Non-pigmented ciliary epithelial cell (primary cell): ENCODE measurements around the gene CKAP5.
"Not testable (repeated sequence)": the region's sequence is repeated elsewhere in the genome, so short reads cannot be mapped to it uniquely, and the experiment has no call there.

ENCODE experiments used
- DNase-seq: peaks from one replicate; pipeline ENCODE4 v3.0.0-alpha.2; 2010; ENCODE audit warnings: low read depth

CKAP5 gene

DNA sequence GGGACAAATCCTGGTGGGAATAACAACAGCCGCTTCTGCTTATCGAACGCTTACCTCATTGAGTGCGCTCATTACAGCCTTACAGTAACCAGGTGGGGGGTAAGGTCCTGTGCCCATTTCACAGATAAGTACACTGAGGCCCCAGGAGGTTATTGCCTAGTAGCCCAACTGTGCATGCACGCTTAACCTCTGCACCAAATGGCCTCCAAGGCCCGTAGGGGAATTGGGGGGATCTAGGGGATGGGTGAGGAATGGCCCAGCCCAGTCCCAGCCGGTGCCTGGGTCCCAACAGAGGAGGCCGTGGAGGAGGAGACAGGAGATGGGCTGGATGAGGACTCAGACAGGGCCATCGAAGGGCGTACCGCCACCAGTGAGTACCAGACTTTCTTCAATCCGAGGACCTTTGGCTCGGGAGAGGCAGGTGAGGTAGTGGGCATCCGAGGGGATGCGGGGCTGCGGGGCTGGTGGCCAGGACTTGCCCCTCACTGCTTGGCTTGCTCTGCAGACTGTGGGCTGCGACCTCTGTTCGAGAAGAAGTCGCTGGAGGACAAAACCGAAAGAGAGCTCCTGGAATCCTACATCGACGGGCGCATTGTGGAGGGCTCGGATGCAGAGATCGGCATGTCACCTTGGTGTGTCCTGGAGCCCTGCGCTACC lies 119.7 kb downstream of the CKAP5 start:
- DNase-seq = no peak

DNA sequence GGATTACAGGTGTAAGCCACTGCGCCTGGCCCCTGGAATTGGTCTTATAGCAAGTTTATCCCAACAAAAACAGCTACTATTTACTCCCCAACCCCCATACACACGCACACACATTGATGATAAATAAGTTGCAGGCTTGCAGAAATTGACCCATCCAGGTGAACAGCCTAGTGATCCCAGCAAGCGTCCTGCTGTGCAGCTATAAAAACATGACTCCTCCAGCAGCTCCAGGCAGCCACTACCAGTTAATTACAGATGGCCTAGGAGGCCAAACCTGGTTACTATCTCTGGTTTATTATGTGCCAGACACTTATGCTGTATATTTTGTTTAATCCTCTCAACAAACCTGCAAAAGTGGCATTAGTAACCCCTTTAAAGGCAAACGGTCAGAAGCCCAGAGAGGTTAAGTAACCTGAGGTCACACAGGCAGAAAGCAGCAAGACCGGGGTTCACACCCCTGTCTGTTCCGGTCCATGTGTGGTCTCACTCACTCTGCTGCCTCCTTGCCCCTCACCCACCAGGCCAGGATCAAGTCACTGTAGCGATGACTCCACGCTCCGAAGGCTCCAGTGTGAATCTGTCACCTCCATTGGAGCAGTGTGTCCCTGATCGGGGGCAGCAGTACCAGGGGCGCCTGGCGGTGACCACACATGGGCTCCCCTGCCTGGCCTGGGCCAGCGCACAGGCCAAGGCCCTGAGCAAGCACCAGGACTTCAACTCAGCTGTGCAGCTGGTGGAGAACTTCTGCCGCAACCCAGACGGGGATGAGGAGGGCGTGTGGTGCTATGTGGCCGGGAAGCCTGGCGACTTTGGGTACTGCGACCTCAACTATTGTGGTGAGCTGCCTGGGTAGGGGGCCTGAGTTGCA lies 120.5 kb downstream of the CKAP5 start:
- DNase-seq = no peak

DNA sequence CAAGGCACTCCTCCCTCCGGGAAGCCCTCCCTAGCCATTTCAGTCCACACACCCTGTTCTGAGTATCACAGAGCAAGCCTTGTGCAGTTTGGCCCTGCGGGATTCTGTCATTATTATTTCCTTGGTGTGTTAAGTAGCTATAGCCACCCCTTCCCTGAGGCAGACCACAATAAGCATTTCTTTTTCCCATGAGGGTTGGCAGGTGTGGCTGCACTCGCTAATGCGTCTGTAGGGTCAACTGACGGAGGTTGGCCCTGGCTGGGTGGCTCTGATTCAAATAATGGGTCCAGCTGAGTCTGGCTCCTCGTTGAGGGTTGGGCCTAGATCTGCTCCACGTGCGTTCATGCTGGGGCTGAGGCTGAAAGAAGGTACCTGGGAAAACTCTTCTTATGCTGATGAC lies 122.0 kb downstream of the CKAP5 start:
- no peak for DNase-seq

DNA sequence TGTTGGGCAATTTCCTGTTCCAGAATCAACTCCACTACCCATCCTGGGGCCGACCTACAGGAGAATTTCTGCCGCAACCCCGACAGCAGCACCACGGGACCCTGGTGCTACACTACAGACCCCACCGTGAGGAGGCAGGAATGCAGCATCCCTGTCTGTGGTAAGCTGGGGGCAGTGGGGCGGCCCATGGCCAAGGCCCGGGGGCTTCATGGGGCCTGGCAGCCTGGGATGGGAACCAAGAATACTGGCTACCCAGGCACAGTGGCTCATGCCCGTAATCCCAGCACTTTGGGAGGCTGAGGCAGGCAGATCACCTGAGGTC lies 122.8 kb downstream of the CKAP5 start:
- no peak for DNase-seq

DNA sequence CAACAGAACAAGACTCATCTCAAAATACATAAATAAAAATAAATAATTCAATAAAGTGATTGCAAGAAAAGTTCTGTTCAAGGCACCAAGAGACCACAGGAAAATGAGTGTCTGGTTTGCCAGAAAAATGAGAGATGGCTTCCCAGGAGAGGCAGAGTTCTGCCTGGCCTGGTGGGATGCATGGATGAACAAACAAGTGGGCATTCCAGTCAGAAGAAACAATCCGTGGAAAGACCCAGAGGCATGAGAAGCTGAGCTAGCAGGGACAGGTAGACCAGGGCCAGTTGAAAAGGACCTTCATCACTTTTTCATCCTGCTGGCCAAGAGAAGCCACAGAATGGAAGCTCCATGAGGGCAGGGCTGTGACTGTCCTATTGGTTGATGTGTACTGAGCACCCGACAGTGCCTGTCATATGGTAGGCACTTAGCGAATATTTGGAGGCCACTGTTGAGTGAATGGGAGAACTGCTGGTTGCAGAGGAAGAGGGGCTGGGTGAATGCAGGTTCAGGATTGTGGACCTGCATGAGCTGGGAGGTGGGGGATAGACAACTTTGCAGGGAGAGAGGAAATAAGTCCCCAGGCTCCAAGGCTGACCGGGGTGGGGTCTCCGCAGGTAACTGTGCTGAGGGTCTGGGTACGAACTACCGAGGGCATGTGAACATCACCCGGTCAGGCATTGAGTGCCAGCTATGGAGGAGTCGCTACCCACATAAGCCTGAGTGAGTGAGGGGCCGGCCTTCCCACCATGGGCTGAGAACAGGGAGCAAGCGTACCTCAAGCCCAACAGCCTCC lies 123.3 kb downstream of the CKAP5 start:
- DNase-seq = no peak

DNA sequence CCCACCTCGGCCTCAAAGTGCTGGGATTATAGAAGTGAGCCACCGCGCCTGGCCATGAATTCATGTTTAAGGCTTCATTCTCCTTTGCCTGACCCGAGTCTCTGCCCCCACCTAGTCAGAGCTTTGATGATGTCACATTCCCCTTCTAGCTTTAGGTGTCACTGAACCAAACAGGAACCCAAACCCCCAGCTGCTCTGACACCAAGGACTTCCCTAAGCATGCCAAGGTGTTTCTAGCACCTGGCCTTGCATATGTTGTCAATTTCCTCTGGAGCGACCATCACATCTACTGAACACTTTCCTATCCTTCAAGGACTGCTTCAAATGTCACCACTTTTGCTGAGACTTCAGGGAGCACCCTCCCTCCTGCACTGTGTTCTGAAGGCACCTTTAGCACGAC lies 124.8 kb downstream of the CKAP5 start:
- DNase-seq = no peak

DNA sequence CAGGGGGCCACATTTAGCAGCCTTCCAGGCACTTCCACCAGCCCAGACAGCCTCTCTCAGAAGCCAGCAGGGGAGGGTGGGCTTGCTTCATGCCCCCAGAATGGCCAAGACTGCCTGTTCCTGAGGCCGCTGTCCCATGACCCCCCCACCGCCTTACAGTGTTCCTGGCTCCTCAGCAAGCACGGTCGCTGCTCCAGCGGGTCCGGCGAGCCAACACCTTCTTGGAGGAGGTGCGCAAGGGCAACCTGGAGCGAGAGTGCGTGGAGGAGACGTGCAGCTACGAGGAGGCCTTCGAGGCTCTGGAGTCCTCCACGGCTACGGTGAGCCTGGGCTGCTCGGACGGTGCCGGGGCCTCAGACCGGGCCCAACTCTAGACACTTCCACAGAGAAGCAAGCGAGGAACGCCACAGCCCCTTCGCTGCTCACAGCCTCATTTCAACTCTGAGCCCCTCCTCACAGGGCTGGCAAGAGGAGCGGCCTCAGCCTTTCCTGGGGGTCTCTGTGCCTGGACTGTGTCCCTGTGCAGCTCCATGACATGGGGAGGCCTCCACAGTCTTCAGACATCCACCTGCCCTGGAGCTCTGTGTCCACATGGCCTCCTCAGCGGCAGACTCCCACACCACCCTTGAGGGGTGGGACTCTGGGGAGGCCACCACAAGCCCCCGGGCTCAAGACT lies 126.4 kb downstream of the CKAP5 start:
- no peak for DNase-seq

DNA sequence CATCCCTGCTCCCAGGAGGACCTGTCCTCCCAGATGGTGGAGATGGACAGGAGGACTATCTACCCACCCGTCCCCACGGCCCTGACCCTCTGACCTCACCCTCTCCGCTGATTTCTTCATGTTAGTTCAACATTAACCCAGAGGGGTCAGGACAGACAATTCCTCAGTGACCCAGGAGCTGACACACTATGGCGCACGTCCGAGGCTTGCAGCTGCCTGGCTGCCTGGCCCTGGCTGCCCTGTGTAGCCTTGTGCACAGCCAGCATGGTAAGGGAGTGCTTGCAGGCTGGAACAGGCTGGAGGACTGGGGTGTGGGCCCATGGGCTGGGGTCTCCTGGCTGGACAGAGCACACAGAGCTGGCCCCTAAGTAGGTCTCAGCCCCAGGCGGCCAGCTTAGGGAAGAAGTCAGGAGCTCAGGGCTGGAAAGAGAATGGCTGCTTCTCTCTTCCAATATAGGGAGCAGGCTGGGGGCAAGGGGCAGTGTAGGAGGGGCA lies 127.0 kb downstream of the CKAP5 start, which contains the start of gene F2:
TSS of gene F2 (plus strand) at position 166 of the 495 bp plus-strand sequence. CDS start at position 189, 23 bp downstream.
- no peak for DNase-seq

DNA sequence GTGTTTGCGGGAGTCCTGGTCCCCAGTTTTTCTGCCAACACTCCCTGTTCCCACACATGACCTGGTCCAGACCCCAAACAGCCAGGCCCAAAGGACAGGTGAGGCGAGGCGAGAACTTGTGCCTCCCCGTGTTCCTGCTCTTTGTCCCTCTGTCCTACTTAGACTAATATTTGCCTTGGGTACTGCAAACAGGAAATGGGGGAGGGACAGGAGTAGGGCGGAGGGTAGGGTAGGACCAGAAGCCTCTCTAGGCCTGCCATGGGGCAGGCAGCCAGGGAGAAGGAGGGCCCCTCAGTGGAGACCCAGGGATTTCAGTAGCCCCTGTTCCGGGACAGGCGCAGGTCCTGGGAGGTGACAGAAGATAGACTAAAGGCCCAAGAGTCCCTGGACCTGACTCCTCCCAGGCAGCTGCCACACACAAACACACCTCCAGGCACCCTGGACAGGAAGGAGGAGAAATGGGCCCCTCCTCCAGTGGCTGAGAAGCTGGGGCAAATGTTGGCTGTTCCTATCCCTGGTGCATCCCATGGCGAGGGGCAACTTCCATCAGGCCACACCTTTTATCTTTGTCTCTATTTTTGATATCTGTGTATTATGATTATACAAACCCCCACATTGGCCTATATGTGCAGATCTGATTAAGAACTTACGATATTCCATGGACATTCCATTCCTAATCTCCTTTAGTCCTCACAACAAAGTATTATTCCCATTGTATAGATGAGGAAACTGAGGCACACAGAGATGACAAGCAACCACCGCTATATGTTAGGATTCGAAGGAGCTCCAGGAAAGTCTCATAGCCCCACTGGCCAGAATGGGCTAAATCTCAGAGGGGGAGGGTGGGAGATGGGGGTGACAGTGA lies 127.7 kb downstream of the CKAP5 start:
- DNase-seq = no peak

DNA sequence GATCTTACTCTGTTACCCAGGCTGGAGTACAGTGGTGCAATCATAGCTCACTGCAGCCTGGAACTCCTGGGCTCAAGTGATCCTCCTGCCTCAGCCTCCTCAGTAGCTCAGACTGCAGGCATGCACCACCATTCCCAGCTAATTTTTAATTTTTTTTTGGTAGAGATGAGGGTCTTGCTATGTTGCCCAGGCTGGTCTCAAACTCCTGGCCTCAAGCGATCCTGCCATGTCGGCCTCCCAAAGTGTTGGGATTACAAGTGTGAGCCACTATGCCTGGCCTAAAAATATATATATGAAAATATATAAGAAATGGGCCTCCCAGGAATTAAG lies 128.3 kb downstream of the CKAP5 start:
- not testable (repeated sequence) for DNase-seq

DNA sequence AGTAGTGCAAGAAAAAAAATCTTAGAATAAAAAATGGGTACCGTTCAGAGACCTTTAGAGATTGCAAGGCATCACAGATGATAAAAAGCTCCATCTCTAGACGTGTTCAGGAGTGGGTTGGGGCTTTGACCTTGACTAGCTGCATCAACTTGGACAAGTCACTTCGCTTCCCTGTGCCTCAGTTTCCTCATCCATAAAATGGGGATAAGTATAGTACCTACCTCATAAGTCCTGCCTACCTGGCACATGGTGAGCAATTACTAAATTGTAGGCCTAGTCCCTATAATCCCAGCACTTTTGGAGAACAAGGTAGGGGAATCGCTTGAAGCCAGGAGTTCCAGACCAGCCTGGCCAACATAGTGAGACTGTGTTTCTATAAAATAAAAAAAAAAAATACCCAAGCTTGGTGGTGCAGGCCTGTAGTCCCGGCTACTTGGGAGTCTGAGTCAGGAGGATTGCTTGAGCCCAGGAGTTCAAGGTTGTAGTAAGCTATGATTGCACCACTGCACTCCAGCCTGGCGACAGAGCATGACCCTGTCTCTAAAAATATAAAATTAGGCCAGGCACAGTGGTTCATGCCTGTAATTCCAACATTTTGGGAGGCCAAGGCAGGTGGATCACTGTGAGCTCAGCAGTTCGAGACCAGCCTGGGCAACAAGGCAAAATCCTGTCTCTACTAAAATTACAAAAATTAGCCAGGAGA lies 133.1 kb downstream of the CKAP5 start:
- no peak for DNase-seq

DNA sequence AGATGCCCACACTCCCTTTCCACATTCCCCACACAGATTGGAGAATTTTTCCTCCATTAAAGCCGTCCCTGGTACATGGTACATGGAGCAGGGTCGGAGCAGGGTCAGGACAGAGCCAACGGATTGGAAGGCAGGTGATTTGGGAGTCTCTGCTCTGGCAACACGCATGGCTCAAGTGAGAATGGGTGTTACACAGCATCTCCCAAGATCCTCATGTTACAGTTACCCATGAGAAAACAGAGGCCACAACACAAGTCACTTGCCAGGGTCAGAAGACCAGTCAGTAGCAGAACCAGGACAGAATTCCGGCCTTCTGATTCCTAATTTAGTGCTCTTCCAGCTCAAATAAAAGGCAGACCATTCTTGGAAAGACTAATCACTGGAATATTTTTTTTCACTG lies 134.8 kb downstream of the CKAP5 start:
- no peak for DNase-seq

DNA sequence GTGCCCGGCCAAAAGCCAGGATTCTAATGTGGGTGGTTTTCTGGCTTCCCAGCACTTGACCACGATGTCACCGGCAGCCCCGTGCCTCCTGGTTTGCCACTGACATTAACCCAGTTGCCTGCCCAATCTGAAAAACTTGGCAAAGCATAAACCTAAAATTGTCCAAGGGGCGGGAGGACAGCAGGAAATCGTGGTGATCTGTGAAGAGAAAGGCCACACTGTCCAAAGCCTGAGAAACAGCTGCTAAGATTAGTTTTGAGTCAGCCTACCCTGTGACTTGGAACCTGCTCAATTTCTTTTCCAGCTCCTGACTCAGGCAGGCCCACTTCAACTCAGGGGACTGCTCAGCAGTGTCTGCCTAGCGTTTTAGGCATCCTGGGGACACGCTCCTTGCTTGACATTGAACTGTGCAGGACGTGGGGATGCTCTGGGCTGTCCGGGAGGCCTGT lies 135.2 kb downstream of the CKAP5 start:
- DNase-seq = peak; percentile 85

DNA sequence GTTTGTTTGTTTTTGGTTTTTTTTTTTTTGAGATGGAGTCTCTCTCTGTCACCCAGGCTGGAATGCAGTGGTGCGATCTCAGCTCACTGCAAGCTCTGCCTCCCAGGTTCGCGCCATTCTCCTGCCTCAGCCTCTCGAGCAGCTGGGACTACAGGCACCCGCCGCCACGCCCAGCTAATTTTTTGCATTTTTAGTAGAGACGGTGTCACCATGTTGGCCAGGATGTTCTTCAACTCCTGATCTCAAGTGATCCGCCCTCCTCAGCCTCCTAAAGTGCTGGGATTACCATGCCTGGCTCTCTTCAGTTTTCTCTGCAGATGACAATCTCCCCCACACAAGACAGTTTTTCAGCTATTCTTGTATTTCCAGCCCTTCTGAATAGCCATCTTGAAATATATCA lies 136.7 kb downstream of the CKAP5 start:
- not testable (repeated sequence) for DNase-seq

DNA sequence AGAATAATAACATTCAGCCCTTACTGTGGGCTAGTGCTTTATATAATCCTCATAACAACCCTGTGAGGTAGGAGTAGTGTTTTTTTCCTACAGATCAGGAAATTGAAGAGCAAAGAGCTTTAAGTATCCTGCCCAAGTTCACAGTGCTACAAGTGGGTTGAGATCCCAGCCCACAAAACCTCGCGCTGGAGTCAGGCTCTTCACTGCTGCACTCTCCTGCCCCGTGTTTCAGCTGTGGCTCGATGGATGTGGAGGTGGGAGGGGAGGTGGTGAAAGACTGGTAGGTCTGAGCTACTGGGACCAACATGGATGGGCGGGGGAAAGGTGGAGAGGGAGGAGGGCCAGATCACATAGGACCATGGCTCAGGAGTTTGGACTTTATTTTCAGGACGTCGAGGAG lies 139.2 kb downstream of the CKAP5 start:
- DNase-seq = no peak

DNA sequence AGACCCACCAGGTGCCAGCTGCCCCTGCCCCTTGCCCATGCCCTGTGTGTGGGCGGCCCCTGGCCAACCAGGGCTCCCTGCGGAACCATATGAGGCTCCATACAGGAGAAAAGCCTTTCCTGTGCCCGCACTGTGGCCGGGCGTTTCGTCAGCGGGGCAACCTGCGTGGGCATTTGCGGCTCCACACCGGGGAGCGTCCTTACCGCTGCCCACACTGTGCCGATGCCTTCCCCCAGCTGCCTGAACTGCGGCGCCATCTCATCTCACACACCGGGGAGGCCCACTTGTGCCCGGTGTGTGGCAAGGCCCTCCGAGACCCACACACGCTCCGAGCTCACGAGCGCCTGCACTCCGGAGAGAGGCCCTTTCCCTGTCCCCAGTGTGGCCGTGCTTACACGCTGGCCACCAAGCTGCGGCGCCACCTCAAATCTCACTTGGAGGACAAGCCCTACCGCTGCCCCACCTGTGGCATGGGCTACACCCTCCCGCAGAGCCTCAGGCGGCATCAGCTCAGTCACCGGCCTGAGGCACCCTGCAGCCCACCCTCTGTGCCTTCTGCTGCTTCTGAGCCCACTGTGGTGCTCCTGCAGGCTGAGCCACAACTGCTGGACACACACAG lies 140.9 kb downstream of the CKAP5 start:
- no peak for DNase-seq

DNA sequence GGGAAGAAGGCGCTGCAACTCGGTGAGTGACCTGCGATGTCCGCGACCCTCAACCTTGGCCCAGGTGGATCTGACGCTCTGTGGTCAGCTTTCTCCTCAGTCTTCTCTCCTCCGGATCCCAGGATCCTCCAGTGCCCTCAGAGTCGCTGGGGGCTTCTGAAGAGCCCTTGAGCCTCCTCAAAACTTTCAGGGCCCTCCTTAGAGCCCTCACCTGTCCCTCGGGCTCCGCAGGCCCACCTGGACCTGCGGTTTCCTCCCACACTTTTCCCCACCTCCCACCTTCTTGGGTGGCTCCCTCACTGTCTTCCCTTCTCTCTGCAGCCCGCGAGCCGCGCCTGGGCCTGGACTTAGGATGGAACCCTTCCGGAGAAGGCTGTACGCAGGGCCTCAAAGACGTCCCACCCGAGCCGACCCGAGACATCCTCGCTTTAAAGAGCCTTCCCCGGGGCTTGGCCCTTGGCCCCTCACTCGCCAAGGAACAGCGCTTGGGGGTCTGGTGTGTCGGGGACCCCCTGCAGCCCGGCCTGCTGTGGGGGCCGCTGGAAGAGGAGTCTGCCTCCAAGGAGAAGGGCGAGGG lies 144.9 kb downstream of the CKAP5 start:
- DNase-seq = no peak

DNA sequence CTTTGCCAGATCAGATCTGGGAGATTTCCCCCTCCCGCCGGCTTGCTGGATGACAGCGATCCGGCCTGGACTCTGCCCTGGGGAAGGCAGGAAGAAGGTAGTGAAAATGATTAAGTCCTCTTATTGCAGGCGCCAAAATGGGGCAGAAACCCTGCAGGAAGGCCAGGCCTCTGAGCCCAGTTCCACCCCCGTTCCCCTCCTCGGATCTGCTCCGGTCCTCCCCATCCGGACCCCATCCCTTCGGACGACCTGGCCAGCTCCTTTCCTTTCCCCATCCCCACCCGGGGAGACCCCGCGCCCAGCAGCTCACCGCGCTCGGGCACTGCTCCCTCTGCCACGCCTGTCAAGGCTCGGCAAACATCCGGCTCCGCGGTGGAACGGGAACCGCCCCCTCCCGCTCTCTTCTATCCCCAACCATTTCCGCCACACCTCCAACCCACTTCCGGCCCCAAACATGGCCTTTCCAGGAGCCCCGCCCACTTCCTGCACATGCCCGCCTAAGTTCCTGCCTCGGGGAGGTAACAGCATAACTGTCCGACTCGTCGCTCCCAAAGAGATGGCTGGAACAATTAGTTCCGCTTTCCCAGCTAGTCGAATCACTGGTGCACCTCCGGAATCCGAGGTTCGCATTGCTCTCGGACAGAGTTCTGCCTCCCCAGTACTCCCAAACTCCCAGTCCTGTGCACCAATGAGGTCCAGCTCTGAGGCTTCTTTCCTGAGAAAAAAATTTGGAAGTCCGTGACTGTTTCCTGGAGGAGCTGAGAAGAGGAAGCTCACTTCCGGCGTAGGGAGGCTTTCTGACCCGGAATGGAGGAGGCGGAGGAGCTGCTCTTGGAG lies 145.6 kb downstream of the CKAP5 start, which contains the start of the genes ARHGAP1 and ZNF408:
TSS of gene ARHGAP1 (minus strand) at position 379 of the 837 bp plus-strand sequence. CDS start 4,512 bp downstream, outside the sequence.
TSS of gene ZNF408 (plus strand) at position 791 of the 837 bp plus-strand sequence. CDS start at position 808, 17 bp downstream.
- DNase-seq = peak; percentile 95
